Spleen (tissue), 7 donors: ENCODE measurements around the gene RAB13.

Experiments used
- POLR2A ChIP-seq, 3 donors: fragments of 450-650 bp; IDR thresholded peaks; one replicate each; pipeline ENCODE4 v1.5.1; 2017; ENCODE audit warnings: antibody characterized with exemption in 3 of 3, mild to moderate bottlenecking in 1 of 3
- POLR2AphosphoS5 ChIP-seq, 3 donors: sonication (generic); formaldehyde crosslinking; IDR thresholded peaks; one replicate each; pipeline ENCODE4 v1.5.1; 2017; ENCODE audit warnings: antibody characterized with exemption in 3 of 3
- TF ChIP-seq, protein P1 (sequence below), 11 experiments: fragments of 200-600 bp in 7 of 11; fragments of 450-650 bp in 4 of 11; sonication (generic) in 4 of 11; IDR thresholded peaks in 8 of 11; conservative IDR thresholded peaks in 3 of 11; 1 replicate in 7 of 11; 2 replicates in 4 of 11; pipeline versions ENCODE4 v1.4.0 to v1.8.0; 2016 to 2021; ENCODE audit warnings: antibody characterized with exemption in 11 of 11, inconsistent platforms in 4 of 11, mild to moderate bottlenecking in 1 of 11
- donor health status: DM: no; HTN: no; CAD: no; lungs with moderate emphysema.
- donor health status: DM: no; HTN: no; CAD: no.
- donor health status: DM: no; HTN: no; CAD: no.

DNA sequence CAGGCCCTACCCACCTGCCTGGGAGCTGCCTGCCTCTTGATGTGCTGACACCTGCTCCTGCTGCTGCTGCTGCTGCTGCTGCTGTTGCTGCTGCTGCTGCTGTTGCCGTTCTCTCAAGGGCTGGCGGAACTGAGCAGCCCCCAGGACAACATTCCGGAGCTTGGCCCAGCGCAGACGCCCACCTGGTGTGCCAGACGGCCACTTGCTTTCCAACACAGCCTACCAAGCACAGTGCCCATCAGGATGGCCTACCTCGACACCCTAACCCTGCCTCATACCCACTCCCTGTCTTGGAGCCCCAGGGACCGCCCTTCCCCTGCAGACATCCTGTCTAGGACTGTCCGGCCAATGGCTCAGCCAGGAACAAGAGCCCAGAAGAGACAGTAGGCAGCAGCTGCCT is 51.4 kb downstream of the RAB13 start:
- TF ChIP-seq, protein P1, sequence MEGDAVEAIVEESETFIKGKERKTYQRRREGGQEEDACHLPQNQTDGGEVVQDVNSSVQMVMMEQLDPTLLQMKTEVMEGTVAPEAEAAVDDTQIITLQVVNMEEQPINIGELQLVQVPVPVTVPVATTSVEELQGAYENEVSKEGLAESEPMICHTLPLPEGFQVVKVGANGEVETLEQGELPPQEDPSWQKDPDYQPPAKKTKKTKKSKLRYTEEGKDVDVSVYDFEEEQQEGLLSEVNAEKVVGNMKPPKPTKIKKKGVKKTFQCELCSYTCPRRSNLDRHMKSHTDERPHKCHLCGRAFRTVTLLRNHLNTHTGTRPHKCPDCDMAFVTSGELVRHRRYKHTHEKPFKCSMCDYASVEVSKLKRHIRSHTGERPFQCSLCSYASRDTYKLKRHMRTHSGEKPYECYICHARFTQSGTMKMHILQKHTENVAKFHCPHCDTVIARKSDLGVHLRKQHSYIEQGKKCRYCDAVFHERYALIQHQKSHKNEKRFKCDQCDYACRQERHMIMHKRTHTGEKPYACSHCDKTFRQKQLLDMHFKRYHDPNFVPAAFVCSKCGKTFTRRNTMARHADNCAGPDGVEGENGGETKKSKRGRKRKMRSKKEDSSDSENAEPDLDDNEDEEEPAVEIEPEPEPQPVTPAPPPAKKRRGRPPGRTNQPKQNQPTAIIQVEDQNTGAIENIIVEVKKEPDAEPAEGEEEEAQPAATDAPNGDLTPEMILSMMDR (IDR thresholded peaks at IDR 0.05 in 8 of 11, conservative IDR thresholded peaks at IDR 0.05 in 3 of 11) = no peak
- TF ChIP-seq POLR2A (IDR thresholded peaks at IDR 0.05) = no peak
- peak in 2 of 3 donors; percentile 17 to 59 for TF ChIP-seq POLR2AphosphoS5 (IDR thresholded peaks at IDR 0.05)
